Mucosa of rectum (tissue), 2 donors: ENCODE measurements around the gene KIF16B.
"Not testable (repeated sequence)": the region's sequence is repeated elsewhere in the genome, so short reads cannot be mapped to it uniquely, and the experiment has no call there.

Experiments
- H3K27ac ChIP-seq, 2 donors: one replicate each; pipeline ENCODE4 v1.7.0; 2013; ENCODE audit warnings: inconsistent platforms in 2 of 2, low read depth in 2 of 2, low read length in 2 of 2
- H3K27me3 ChIP-seq, 2 donors: one replicate each; pipeline ENCODE4 v1.7.0; 2013; ENCODE audit warnings: low read length in 2 of 2; ENCODE audit not compliant: control insufficient read depth in 2 of 2, insufficient read depth in 2 of 2
- H3K36me3 ChIP-seq, 2 donors: one replicate each; pipeline ENCODE4 v1.7.0; 2013; ENCODE audit warnings: low read length in 2 of 2; ENCODE audit not compliant: control insufficient read depth in 2 of 2, insufficient read depth in 2 of 2
- H3K4me1 ChIP-seq, 2 donors: one replicate each; pipeline ENCODE4 v1.7.0; 2013; ENCODE audit warnings: low read length in 2 of 2, mild to moderate bottlenecking in 1 of 2; ENCODE audit not compliant: control insufficient read depth in 2 of 2, insufficient read depth in 2 of 2
- H3K4me3 ChIP-seq, 2 donors: one replicate each; pipeline ENCODE4 v1.7.0; 2013; ENCODE audit warnings: low read length in 2 of 2
- H3K9ac ChIP-seq, 2 donors: one replicate each; pipeline ENCODE4 v1.7.0; 2013; ENCODE audit warnings: low read length in 2 of 2, low read depth in 1 of 2, mild to moderate bottlenecking in 1 of 2
- H3K9me3 ChIP-seq, 2 donors: one replicate each; pipeline ENCODE4 v1.7.0; 2013; ENCODE audit warnings: low read length in 2 of 2; ENCODE audit not compliant: control insufficient read depth in 2 of 2
- donor health status: healthy.
- donor health status: Normal muscosa, but diverticular disease.

Gene KIF16B

GRCh38 chr20:16596404-16596803 lies 23.2 kb upstream of the KIF16B start:
- H3K36me3 ChIP-seq, H3K9me3 ChIP-seq, H3K27me3 ChIP-seq, H3K27ac ChIP-seq, H3K4me1 ChIP-seq, H3K4me3 ChIP-seq, H3K9ac ChIP-seq: not testable (repeated sequence)

- no peaks in the 10 kb centered on the region for H3K36me3 ChIP-seq
- H3K9ac ChIP-seq = no peak overlapping the region
- no peaks in the 10 kb centered on the region for H3K27me3 ChIP-seq
- H3K4me1 ChIP-seq = no peaks in the 10 kb centered on the region
- H3K4me3 ChIP-seq = no peak overlapping the region
- H3K27ac ChIP-seq = no peak overlapping the region
- H3K9me3 ChIP-seq = no peaks in the 10 kb centered on the region
Observed at GRCh38 chr20:16595376-16595775, 22.1 kb upstream of the KIF16B start.

GRCh38 chr20:16590041-16590633 lies 16.9 kb upstream of the KIF16B start:
- H3K27ac ChIP-seq = no peak overlapping the region

GRCh38 chr20:16589623-16590022 lies 16.4 kb upstream of the KIF16B start:
- Histone ChIP-seq H3K9me3 (no peaks in the 10 kb centered on the region), H3K4me3 (no peak overlapping the region), H3K27me3 (no peaks in the 10 kb centered on the region), H3K27ac (no peak overlapping the region), H3K9ac (no peak overlapping the region), H3K4me1 (peaks cover 4 to 10% of the 10 kb centered on the region in 2 donors), H3K36me3 (no peaks in the 10 kb centered on the region)

More at GRCh38 chr20:16590041-16590633, 16.9 kb upstream of the KIF16B start:
- Histone ChIP-seq H3K9me3 (no peaks in the 10 kb centered on the region), H3K9ac (no peak overlapping the region), H3K36me3 (no peaks in the 10 kb centered on the region), H3K4me3 (no peak overlapping the region), H3K4me1 (peaks cover 4 to 10% of the 10 kb centered on the region in 2 donors), H3K27me3 (no peaks in the 10 kb centered on the region)

- Histone ChIP-seq H3K9ac (no peak overlapping the region), H3K36me3 (no peaks in the 10 kb centered on the region), H3K27me3 (no peaks in the 10 kb centered on the region), H3K27ac (no peak overlapping the region), H3K4me3 (no peak overlapping the region), H3K4me1 (peaks cover 4 to 10% of the 10 kb centered on the region in 2 donors), H3K9me3 (no peaks in the 10 kb centered on the region)
Observed at GRCh38 chr20:16588241-16588640, 15.0 kb upstream of the KIF16B start.

- H3K27me3 ChIP-seq = no peaks in the 10 kb centered on the region
- no peak overlapping the region for H3K4me3 ChIP-seq
- H3K27ac ChIP-seq = peak overlapping the region in 1 of 2 donors; percentile 34
- H3K9ac ChIP-seq = no peak overlapping the region
- H3K9me3 ChIP-seq = no peaks in the 10 kb centered on the region
- peaks cover 4 to 10% of the 10 kb centered on the region in 2 donors for H3K4me1 ChIP-seq
- no peaks in the 10 kb centered on the region for H3K36me3 ChIP-seq
Observed at GRCh38 chr20:16587066-16587465, 13.8 kb upstream of the KIF16B start.

- Histone ChIP-seq H3K4me3 (no peak overlapping the region), H3K27ac (no peak overlapping the region), H3K9me3 (no peaks in the 10 kb centered on the region), H3K36me3 (no peaks in the 10 kb centered on the region), H3K4me1 (peaks cover 20 to 34% of the 10 kb centered on the region in 2 donors), H3K9ac (no peak overlapping the region), H3K27me3 (no peaks in the 10 kb centered on the region)
Observed at GRCh38 chr20:16583474-16583873, 10.2 kb upstream of the KIF16B start.

GRCh38 chr20:16581241-16581640 lies 8.0 kb upstream of the KIF16B start:
- Histone ChIP-seq H3K4me3 (no peak overlapping the region), H3K4me1 (peaks cover 17 to 23% of the 10 kb centered on the region in 2 donors), H3K9me3 (no peaks in the 10 kb centered on the region), H3K36me3 (no peaks in the 10 kb centered on the region), H3K9ac (no peak overlapping the region), H3K27me3 (no peaks in the 10 kb centered on the region), H3K27ac (peak overlapping the region in 1 of 2 donors; percentile 62)

- no peak overlapping the region for H3K4me3 ChIP-seq
- H3K27ac ChIP-seq = peak overlapping the region; percentile 49 to 62
- no peak overlapping the region for H3K9ac ChIP-seq
- peaks cover 17 to 24% of the 10 kb centered on the region in 2 donors for H3K4me1 ChIP-seq
- H3K36me3 ChIP-seq = no peaks in the 10 kb centered on the region
- no peaks in the 10 kb centered on the region for H3K9me3 ChIP-seq
- H3K27me3 ChIP-seq = no peaks in the 10 kb centered on the region
Observed at GRCh38 chr20:16580620-16581019, 7.4 kb upstream of the KIF16B start.

GRCh38 chr20:16580147-16580546 lies 6.9 kb upstream of the KIF16B start:
- Histone ChIP-seq H3K27me3 (no peaks in the 10 kb centered on the region), H3K27ac (peak overlapping the region; percentile 49 to 62), H3K9me3 (no peaks in the 10 kb centered on the region), H3K9ac (no peak overlapping the region), H3K4me1 (peaks cover 17 to 28% of the 10 kb centered on the region in 2 donors), H3K4me3 (no peak overlapping the region), H3K36me3 (no peaks in the 10 kb centered on the region)
